T-helper 2 cell treated with Interferon-gamma antibody and Interleukin-4, amounts not matched to agents 5 μg/mL and 100 μg/mL, for 36 hours (primary cell): ENCODE data around the gene PRPSAP2.
"Not testable (repeated sequence)": the region's sequence is repeated elsewhere in the genome, so short reads cannot be mapped to it uniquely, and the experiment has no call there.

Experiments
- DNase-seq: peaks from one replicate; pipeline ENCODE4 v3.0.0; 2021; ENCODE audit warnings: low spot score
- H3K27ac Mint-ChIP-seq: one replicate; pipeline ENCODE4 v1.8.0; 2021; ENCODE audit warnings: mild to moderate bottlenecking, mixed read lengths
- H3K27me3 Mint-ChIP-seq: one replicate; pipeline ENCODE4 v1.8.0; 2021; ENCODE audit warnings: low read depth, mixed read lengths
- H3K36me3 Mint-ChIP-seq: one replicate; pipeline ENCODE4 v1.8.0; 2021; ENCODE audit warnings: low read depth, mixed read lengths
- H3K4me1 Mint-ChIP-seq: one replicate; pipeline ENCODE4 v1.8.0; 2021; ENCODE audit warnings: low read depth, mixed read lengths
- H3K4me3 Mint-ChIP-seq: one replicate; pipeline ENCODE4 v1.8.0; 2022; ENCODE audit warnings: mild to moderate bottlenecking, moderate library complexity, mixed read lengths
- H3K9me3 Mint-ChIP-seq: one replicate; pipeline ENCODE4 v1.8.0; 2021; ENCODE audit warnings: mixed read lengths

The PRPSAP2 gene

DNA sequence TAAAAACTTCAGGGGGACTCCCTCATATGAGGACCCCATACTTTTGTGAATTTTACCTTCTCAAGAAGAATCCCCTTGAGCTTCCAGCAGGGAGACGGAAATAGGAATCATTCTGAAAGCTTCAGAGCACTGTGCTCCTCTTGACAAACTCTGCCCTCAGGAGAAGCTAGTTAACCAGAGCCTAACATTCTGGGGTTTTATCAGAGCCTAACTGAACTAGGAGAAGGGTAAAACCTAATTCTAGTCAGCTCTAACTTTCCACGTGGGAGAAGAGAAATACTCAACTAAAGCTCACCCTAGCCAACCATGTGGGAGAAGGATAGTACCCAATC is 80.7 kb downstream of the PRPSAP2 start:
- Mint-ChIP-seq H3K4me3 (no peak overlapping the region), H3K27ac (no peak overlapping the region), H3K36me3 (no peaks in the 10 kb centered on the region), H3K27me3 (peaks cover 16% of the 10 kb centered on the region), H3K4me1 (peaks cover 3% of the 10 kb centered on the region), H3K9me3 (no peaks in the 10 kb centered on the region)
- no peak for DNase-seq

DNA sequence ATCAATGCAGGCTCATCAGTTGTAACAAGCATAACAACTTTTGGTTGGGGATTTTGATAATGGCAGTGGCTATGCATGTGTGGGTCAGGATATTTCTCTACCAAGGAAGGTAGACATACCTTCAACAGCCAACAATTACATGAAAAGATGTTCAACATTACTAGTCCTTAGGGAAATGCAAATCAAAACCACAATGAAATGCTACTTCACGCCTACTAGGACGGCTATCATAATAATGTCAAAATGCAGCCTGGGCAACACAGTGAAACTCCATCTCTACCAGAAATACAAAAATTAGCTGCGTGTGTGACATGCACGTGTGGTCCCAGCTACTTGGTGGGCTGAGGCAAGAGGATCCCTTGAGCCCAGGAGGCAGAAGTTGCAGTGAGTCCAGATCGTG is 86.7 kb downstream of the PRPSAP2 start:
- H3K27me3 Mint-ChIP-seq: peaks cover 33% of the 10 kb centered on the region
- H3K27ac Mint-ChIP-seq: no peak overlapping the region
- peaks cover 5% of the 10 kb centered on the region for H3K4me1 Mint-ChIP-seq
- no peaks in the 10 kb centered on the region for H3K36me3 Mint-ChIP-seq
- no peaks in the 10 kb centered on the region for H3K9me3 Mint-ChIP-seq
- H3K4me3 Mint-ChIP-seq: no peak overlapping the region
- DNase-seq: no peak

DNA sequence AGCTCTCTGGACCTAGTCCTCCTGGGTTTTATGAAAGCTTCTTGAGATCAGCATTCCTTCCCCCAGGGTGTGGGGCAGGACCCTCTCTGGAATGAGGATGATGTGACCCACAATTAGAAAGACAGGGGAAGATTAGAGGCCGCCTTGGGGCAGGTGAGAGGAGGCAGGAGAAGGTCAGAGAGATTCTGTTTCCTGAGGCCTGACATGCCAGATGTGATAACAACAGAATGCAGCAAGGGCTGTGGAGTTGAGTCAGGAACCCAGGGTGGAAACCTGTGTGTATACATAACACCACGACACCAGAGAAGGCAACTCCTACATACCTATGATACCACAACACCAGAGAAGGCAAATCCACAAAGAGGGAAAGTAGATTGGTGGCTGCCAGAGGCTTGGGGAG is 88.6 kb downstream of the PRPSAP2 start:
- no peaks in the 10 kb centered on the region for H3K36me3 Mint-ChIP-seq
- no peaks in the 10 kb centered on the region for H3K9me3 Mint-ChIP-seq
- H3K4me3 Mint-ChIP-seq: no peak overlapping the region
- peaks cover 35% of the 10 kb centered on the region for H3K27me3 Mint-ChIP-seq
- H3K4me1 Mint-ChIP-seq: peaks cover 2% of the 10 kb centered on the region
- DNase-seq: no peak
- no peak overlapping the region for H3K27ac Mint-ChIP-seq

DNA sequence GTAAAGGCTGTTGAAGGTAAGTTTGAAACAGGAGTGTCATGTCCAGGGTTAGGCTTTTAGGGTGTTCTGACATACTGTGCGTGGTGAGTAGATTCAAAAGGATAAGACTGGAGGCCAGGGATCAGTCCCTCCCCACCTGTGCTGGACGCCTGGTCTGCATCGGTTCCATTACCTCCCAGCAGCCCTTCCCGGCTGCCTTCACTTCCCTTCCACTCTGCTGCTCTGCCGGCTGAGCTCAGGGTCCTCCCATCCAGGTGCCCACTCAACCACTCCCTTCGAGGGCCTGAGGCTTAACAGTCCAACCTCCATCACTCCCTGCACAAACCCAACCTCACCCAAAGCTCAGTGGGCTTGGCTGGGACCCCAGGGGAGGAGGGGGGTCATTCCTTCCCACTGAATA is 89.9 kb downstream of the PRPSAP2 start:
- Mint-ChIP-seq H3K27ac (no peak overlapping the region), H3K4me1 (peaks cover 2% of the 10 kb centered on the region), H3K4me3 (no peak overlapping the region), H3K9me3 (no peaks in the 10 kb centered on the region), H3K36me3 (no peaks in the 10 kb centered on the region), H3K27me3 (peaks cover 32% of the 10 kb centered on the region)
- no peak for DNase-seq

DNA sequence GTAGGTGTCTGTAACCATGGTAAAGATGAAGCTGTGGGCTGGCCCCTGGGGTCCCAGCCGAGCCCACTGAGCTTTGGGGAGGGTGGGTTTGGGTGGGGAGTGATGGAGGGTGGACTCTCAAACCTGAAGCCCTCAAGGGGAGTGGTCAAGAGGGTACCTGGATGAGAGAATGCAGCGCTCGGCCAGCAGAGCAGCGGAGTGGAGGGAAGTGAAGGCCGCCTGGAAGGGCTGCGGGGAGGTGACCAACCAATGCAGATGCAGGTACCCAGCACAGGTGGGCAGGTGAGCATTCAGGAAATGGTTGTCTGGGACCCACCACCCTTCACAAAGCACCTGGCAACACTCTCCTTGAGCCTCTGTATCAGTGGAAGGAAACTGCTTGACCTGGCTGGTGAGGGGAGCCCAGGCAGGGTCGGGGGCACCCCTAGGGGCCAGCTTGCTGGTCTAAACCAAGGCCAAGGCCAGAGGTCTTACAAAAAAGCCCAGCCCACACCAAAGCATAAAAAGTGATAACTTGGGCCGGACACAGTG is 90.6 kb downstream of the PRPSAP2 start:
- Mint-ChIP-seq H3K4me3 (no peak overlapping the region), H3K27ac (no peak overlapping the region), H3K9me3 (no peaks in the 10 kb centered on the region), H3K4me1 (peaks cover 2% of the 10 kb centered on the region), H3K36me3 (no peaks in the 10 kb centered on the region), H3K27me3 (peaks cover 30% of the 10 kb centered on the region)
- no peak for DNase-seq

DNA sequence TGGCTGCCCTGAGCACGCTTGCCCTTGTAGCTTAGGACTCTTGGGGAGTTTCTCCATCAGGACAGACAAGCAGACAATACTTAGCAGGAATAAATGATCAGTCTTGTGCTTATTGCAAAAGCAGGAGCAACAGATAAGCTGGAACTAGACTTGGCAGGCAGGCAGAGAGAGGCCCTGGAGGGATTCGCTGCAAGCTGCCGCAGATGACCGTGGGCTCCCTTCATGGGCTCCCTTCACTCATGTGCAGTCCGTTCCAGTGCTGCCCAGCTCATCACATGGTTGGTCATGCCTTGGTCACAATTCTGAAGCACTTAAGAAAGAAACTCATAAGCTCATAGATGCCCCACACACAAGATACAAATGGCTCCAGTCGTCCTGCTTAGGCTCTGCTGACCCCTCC is 91.6 kb downstream of the PRPSAP2 start:
- peaks cover 24% of the 10 kb centered on the region for H3K27me3 Mint-ChIP-seq
- H3K4me1 Mint-ChIP-seq: peaks cover 8% of the 10 kb centered on the region
- H3K36me3 Mint-ChIP-seq: no peaks in the 10 kb centered on the region
- no peak for DNase-seq
- H3K27ac Mint-ChIP-seq: no peak overlapping the region
- no peaks in the 10 kb centered on the region for H3K9me3 Mint-ChIP-seq
- H3K4me3 Mint-ChIP-seq: no peak overlapping the region

DNA sequence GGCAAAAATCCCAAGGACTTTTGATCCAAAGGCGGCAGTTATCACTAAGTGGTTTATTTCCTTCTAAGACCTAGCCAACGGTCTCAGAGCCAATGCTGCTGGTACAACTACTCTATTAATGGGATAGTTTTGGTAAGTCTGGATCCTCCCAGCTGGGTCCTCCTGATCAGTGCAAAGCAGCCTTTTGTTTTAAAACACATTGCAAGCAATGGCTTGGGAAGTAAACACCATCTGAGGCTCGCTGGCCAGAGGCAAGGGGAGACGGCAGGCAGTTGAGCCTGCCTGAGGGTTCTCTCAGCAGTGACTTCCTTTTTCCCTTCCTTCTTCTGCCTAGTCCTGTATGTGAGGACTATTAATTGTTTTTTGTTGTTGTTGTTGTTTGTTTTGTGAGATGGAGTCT is 92.4 kb downstream of the PRPSAP2 start:
- Mint-ChIP-seq H3K4me1 (peaks cover 14% of the 10 kb centered on the region), H3K36me3 (no peaks in the 10 kb centered on the region), H3K4me3 (no peak overlapping the region), H3K27me3 (peaks cover 20% of the 10 kb centered on the region), H3K9me3 (no peaks in the 10 kb centered on the region), H3K27ac (no peak overlapping the region)
- DNase-seq: no peak

DNA sequence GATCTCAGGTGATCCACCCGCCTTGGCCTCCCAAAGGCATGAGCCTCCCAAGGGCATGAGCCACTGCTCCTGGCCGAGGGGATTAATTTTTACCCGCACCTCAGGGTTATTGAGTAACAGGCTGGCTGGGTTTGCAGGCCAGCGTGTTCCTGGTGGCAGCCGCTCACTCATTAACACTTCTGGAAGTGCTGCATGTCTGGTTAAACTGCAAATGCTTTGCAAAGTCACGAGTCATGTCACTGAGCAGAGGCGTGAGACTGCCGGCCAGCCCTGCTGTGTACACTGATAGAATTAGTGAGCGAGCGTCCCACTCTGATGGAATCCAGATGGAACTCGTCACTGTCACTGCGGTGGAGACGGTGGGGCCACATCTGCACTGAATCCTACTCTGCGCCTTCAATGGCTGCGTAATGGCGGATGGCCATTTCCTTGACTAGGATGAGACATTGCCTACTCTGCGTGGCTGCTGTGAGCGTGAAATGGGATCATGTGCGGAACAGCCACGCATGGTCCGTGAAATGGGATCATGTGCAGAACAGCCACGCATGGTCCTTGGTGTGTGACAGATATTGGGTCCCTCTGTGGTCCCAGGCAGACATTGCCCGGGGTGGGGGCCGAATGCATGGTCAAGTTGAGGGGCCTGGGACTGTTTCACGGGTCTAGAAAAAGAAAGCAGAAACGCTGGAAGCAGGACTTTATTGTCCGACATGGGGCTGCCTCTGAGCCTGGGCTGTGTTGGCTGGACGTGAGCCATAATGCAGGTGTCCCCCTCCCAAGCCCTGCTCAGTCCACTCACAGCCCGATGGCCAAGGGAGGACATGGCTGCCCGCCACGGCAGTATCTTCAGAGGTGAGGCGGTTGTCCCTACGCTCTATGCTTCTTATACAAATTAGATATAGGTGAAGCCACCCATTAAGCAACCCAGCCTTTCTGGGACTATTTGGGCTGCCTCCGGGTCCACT is 93.3 kb downstream of the PRPSAP2 start:
- no peaks in the 10 kb centered on the region for H3K36me3 Mint-ChIP-seq
- H3K27me3 Mint-ChIP-seq: peaks cover 17% of the 10 kb centered on the region
- H3K27ac Mint-ChIP-seq: no peak overlapping the region
- H3K9me3 Mint-ChIP-seq: no peaks in the 10 kb centered on the region
- peaks cover 18% of the 10 kb centered on the region for H3K4me1 Mint-ChIP-seq
- DNase-seq: no peak
- no peak overlapping the region for H3K4me3 Mint-ChIP-seq

DNA sequence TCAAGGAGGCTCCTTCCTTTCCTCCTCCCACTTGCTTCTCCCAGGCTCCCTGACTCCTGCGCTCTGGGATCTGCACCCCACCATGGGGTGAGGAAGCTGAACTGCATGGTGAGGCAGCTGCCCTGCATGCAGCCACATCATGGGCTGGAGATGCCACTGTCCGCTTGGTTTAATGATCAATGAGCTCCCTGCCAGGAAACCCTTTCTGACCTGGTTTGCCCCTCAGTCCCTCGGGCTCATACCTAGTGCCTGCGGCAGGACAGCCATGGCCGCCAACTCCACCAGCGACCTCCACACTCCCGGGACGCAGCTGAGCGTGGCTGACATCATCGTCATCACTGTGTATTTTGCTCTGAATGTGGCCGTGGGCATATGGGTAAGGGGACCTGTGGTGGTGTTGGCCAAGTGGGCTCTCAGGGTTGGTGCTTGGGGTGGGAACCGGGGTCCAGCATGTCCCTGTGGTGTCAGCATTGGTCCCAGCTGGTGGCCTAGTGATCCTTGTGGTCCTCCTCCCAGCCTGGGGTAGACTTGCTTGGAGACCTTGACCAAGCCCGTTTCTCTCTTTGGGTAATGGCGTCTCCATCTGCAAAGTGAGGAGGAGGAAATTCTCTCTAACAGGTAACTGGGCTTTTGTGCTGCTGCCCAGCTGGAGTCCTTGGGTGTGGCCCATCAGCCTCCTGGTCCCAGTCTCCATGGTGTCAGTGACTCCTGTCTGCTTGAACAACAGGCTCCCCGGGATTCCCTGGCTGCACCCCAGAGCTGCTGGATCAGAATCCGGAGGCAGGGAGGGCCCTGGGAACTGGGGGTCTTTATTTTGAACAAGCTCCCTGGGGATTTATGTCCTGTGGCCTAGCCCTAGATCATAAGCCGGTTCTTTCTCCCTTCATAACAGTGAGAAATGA is 94.3 kb downstream of the PRPSAP2 start, which contains the start of gene SLC5A10:
TSS of gene SLC5A10 (plus strand) at position 225 of the 902 bp plus-strand sequence. CDS start at position 266, 41 bp downstream.
- H3K27me3 Mint-ChIP-seq: peaks cover 12% of the 10 kb centered on the region
- H3K4me1 Mint-ChIP-seq: peaks cover 18% of the 10 kb centered on the region
- no peak for DNase-seq
- H3K4me3 Mint-ChIP-seq: no peak within 1 kb of the TSS
- no peaks in the 10 kb centered on the region for H3K36me3 Mint-ChIP-seq
- no peaks in the 10 kb centered on the region for H3K9me3 Mint-ChIP-seq
- no peak within 1 kb of the TSS for H3K27ac Mint-ChIP-seq

DNA sequence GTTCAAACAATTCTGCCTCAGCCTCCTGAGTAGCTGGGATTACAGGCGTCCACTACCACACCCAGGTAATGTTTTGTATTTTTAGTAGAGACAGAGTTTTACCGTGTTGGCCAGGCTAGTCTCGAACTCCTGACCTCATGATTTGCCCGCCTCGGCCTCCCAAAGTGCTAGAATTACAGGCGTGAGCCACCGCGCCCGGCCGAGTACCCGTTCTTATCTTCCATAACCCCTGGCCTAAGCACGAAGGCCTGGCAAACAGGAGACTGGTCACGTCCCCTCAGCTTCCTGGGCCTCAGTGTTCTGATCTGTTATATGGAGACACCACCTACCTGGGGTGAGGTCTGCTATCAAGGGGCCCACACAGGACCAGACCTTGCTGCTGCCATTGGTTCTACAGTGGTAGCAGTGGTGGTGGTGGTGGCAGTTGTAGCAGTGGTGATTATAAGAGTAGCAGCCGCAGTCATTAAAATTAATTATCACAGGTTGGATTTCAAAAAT is 95.3 kb downstream of the PRPSAP2 start:
- H3K9me3 Mint-ChIP-seq: no peaks in the 10 kb centered on the region
- no peak overlapping the region for H3K4me3 Mint-ChIP-seq
- DNase-seq: no peak
- no peak overlapping the region for H3K27ac Mint-ChIP-seq
- H3K27me3 Mint-ChIP-seq: peaks cover 7% of the 10 kb centered on the region
- H3K4me1 Mint-ChIP-seq: peaks cover 18% of the 10 kb centered on the region
- H3K36me3 Mint-ChIP-seq: no peaks in the 10 kb centered on the region

DNA sequence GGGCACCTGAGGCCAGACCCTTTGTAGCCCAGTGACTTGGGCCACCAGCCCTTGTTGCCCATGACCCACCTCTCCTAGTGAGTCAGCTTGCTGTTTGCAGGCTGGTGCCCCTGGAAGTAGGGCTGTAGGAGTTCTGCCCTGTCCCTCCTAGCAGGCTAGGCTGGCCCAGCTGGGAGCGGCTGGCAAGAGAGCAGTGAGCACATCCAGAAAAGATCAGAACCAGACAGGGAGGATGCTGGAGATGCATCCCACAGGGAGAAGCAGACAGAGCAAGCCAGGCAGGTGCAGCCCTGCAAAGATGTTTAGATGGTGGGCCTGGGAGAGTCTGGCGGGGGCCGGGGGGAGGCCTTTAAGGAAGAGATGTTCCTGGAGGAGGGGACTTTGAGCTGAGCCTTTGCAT is 96.4 kb downstream of the PRPSAP2 start:
- peak overlapping the region; percentile 19 for H3K4me3 Mint-ChIP-seq
- peaks cover 7% of the 10 kb centered on the region for H3K27me3 Mint-ChIP-seq
- no peak for DNase-seq
- H3K36me3 Mint-ChIP-seq: no peaks in the 10 kb centered on the region
- H3K27ac Mint-ChIP-seq: peak overlapping the region; percentile 51
- H3K9me3 Mint-ChIP-seq: no peaks in the 10 kb centered on the region
- peaks cover 18% of the 10 kb centered on the region for H3K4me1 Mint-ChIP-seq

DNA sequence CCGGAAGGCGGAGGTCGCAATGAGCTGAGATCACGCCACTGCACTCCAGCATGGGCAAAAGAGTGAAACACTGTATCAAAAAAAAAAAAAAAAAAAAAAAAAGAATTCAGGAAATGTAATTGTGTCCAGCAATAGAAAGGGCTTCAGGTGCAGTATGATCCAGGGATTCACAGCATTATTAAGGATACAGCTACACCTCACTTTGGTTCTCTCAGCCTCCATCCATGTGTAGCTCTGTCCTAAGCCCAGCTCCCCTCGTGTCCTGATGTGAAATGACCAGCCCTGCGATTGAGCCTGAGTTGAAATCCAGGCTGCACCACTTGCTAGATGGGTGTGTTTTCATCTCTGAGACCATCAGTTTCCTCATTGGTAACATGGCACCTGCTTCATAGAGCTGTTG is 97.1 kb downstream of the PRPSAP2 start:
- H3K4me3 Mint-ChIP-seq: peak overlapping the region; percentile 72
- peak overlapping the region; percentile 86 for H3K27ac Mint-ChIP-seq
- DNase-seq: no peak
- H3K4me1 Mint-ChIP-seq: peaks cover 18% of the 10 kb centered on the region
- H3K9me3 Mint-ChIP-seq: no peaks in the 10 kb centered on the region
- no peaks in the 10 kb centered on the region for H3K36me3 Mint-ChIP-seq
- H3K27me3 Mint-ChIP-seq: peaks cover 4% of the 10 kb centered on the region

DNA sequence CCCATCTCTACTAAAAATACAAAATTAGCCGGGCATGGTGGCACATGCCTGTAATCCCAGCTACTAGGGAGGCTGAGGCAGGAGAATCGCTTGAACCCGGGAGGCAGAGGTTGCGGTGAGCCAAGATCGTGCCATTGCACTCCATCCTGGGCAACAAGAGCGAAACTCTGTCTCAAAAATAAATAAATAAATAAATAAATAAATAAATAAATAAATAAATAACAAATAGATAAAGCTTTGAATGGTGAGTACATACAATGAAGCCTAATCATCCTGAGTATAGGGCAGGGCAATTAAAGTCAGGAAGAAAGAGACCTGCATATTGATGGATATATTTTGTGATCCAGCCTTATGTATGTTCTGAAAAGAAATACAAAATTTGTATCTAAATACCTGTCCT is 98.1 kb downstream of the PRPSAP2 start:
- H3K4me1 Mint-ChIP-seq: peaks cover 24% of the 10 kb centered on the region
- peak overlapping the region; percentile 72 for H3K4me3 Mint-ChIP-seq
- not testable (repeated sequence) for DNase-seq, H3K36me3 Mint-ChIP-seq, H3K27me3 Mint-ChIP-seq, H3K9me3 Mint-ChIP-seq
- peak overlapping the region; percentile 86 for H3K27ac Mint-ChIP-seq

DNA sequence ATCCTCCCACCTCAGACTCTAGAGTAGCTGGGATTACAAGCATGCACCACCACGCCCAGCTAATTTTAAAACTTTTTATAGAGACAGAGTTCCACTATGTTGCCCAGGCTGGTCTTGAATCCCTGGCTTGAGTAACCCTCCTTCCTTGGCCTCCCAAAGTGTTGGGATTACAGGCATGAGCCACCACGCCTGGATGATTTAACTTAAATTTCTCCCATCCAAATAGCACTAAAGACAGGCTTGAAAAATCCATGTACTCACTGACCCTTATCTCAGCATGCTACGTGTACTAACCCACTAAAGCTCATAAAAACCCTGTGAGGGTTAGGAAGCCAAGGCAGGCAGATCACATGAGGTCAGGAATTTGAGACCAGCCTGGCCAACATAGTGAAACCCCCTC is 98.7 kb downstream of the PRPSAP2 start:
- Mint-ChIP-seq H3K4me1 (peaks cover 24% of the 10 kb centered on the region), H3K9me3 (no peaks in the 10 kb centered on the region), H3K27ac (peak overlapping the region; percentile 36), H3K36me3 (no peaks in the 10 kb centered on the region), H3K27me3 (no peaks in the 10 kb centered on the region), H3K4me3 (no peak overlapping the region)
- DNase-seq: no peak
